Activated T-helper 1 cell treated with anti-CD3 and anti-CD28 coated beads, Interleukin-12 subunit alpha, Interleukin-12 subunit beta, Interleukin-2, Interleukin-4 antibody, amounts not matched to agents 30 ng/mL and 10 ng/mL and 1 ng/mL, durations not matched to agents 14 hours and 24 hours and 36 hours (primary cell): ENCODE results near the gene GNL2. TPM values are rescaled to one million over a fixed set of nuclear protein-coding genes. Genes with fewer than 3 reads are reported as not detected.
"Not testable (repeated sequence)": the region's sequence is repeated elsewhere in the genome, so short reads cannot be mapped to it uniquely, and the experiment has no call there.

ENCODE experiments used
- DNase-seq: peaks from one replicate; pipeline ENCODE4 v3.0.0; 2021; ENCODE audit warnings: low spot score
- H3K27ac Mint-ChIP-seq: one replicate; pipeline ENCODE4 v1.8.0; 2021; ENCODE audit warnings: mild to moderate bottlenecking, mixed read lengths
- H3K27me3 Mint-ChIP-seq: one replicate; pipeline ENCODE4 v1.8.0; 2022; ENCODE audit warnings: mild to moderate bottlenecking, moderate library complexity, mixed read lengths; ENCODE audit not compliant: insufficient read depth
- H3K36me3 Mint-ChIP-seq: one replicate; pipeline ENCODE4 v1.8.0; 2021; ENCODE audit warnings: low read depth, mixed read lengths
- H3K4me1 Mint-ChIP-seq: one replicate; pipeline ENCODE4 v1.8.0; 2021; ENCODE audit warnings: low read depth, mixed read lengths
- H3K4me3 Mint-ChIP-seq: one replicate; pipeline ENCODE4 v1.8.0; 2021; ENCODE audit warnings: mild to moderate bottlenecking, moderate library complexity, mixed read lengths
- H3K9me3 Mint-ChIP-seq: one replicate; pipeline ENCODE4 v1.8.0; 2021; ENCODE audit warnings: mixed read lengths
- intact Hi-C: fragments of 100-400 bp; cut with micrococcal nuclease; formaldehyde crosslinking; loops from one replicate; pipeline ENCODE4 v1.15.1; 2024
- total RNA-seq: library from RNA; stranded (reverse); gene quantifications from 2 replicates; pipeline ENCODE4 v1.2.3, GENCODE V29; 2022

GNL2 gene
- total RNA-seq, 1 donor from 2014 or later = 108 TPM

- Mint-ChIP-seq H3K27ac (no peak overlapping the region), H3K4me1 (peaks cover 9% of the 10 kb centered on the region), H3K9me3 (no peaks in the 10 kb centered on the region), H3K36me3 (peaks cover 34% of the 10 kb centered on the region), H3K4me3 (no peak overlapping the region), H3K27me3 (no peaks in the 10 kb centered on the region)
- DNase-seq = no peak
- intact Hi-C loops = no loop called here
Observed at GRCh38 chr1:37544530-37544929, 51.2 kb downstream of the GNL2 start.

- Mint-ChIP-seq H3K36me3 (peaks cover 44% of the 10 kb centered on the region), H3K4me1 (peaks cover 8% of the 10 kb centered on the region), H3K9me3 (no peaks in the 10 kb centered on the region), H3K27me3 (no peaks in the 10 kb centered on the region), H3K27ac (no peak overlapping the region), H3K4me3 (no peak overlapping the region)
- DNase-seq = no peak
- intact Hi-C loops = no loop called here
Observed at GRCh38 chr1:37540036-37540785, 55.5 kb downstream of the GNL2 start.

- intact Hi-C loops, DNase-seq, H3K27ac Mint-ChIP-seq, H3K9me3 Mint-ChIP-seq, H3K27me3 Mint-ChIP-seq, H3K4me3 Mint-ChIP-seq: not testable (repeated sequence)
- Mint-ChIP-seq H3K36me3 (peaks cover 37% of the 10 kb centered on the region), H3K4me1 (peaks cover 14% of the 10 kb centered on the region)
Observed at GRCh38 chr1:37539154-37539553, 56.6 kb downstream of the GNL2 start.

GRCh38 chr1:37537378-37537777 is 58.4 kb downstream of the GNL2 start:
- intact Hi-C loops = no loop called here
- H3K4me3 Mint-ChIP-seq = no peak overlapping the region
- H3K4me1 Mint-ChIP-seq = peaks cover 14% of the 10 kb centered on the region
- peak overlapping the region; percentile 7 for H3K27ac Mint-ChIP-seq
- no peaks in the 10 kb centered on the region for H3K27me3 Mint-ChIP-seq
- no peak for DNase-seq
- no peaks in the 10 kb centered on the region for H3K9me3 Mint-ChIP-seq
- peaks cover 37% of the 10 kb centered on the region for H3K36me3 Mint-ChIP-seq

- H3K9me3 Mint-ChIP-seq = no peaks in the 10 kb centered on the region
- intact Hi-C loops = no loop called here
- no peak overlapping the region for H3K4me3 Mint-ChIP-seq
- H3K27ac Mint-ChIP-seq = no peak overlapping the region
- peaks cover 14% of the 10 kb centered on the region for H3K4me1 Mint-ChIP-seq
- peaks cover 22% of the 10 kb centered on the region for H3K36me3 Mint-ChIP-seq
- H3K27me3 Mint-ChIP-seq = peaks cover 1% of the 10 kb centered on the region
- no peak for DNase-seq
Observed at GRCh38 chr1:37533317-37534093, 62.2 kb downstream of the GNL2 start.

GRCh38 chr1:37532418-37533156 is 63.1 kb downstream of the GNL2 start:
- Mint-ChIP-seq H3K36me3 (peaks cover 18% of the 10 kb centered on the region), H3K4me1 (peaks cover 11% of the 10 kb centered on the region)
- H3K27ac Mint-ChIP-seq, H3K4me3 Mint-ChIP-seq, H3K9me3 Mint-ChIP-seq, intact Hi-C loops, DNase-seq, H3K27me3 Mint-ChIP-seq: not testable (repeated sequence)

- H3K4me1 Mint-ChIP-seq, H3K9me3 Mint-ChIP-seq, H3K27me3 Mint-ChIP-seq, intact Hi-C loops, H3K27ac Mint-ChIP-seq, DNase-seq, H3K36me3 Mint-ChIP-seq, H3K4me3 Mint-ChIP-seq: not testable (repeated sequence)
Observed at GRCh38 chr1:37529888-37530287, 65.8 kb downstream of the GNL2 start.

- intact Hi-C loops = loop anchor here (10.0 kb wide), 1 partner anchor 285 kb away; the partner anchor contains the start of genes C1orf122 and YRDC
- Mint-ChIP-seq H3K9me3 (no peaks in the 10 kb centered on the region), H3K4me1 (peaks cover 25% of the 10 kb centered on the region), H3K4me3 (peak overlapping the region; percentile 81), H3K36me3 (peaks cover 2% of the 10 kb centered on the region), H3K27ac (peak overlapping the region; percentile 47), H3K27me3 (no peaks in the 10 kb centered on the region)
- no peak for DNase-seq
Observed at GRCh38 chr1:37519613-37520012, 76.1 kb downstream of the GNL2 start.

- intact Hi-C loops = loop anchor here (10.0 kb wide), 1 partner anchor 286 kb away; the partner anchor contains the start of genes C1orf122 and YRDC
- Mint-ChIP-seq H3K27ac (peak overlapping the region; percentile 47), H3K4me3 (peak overlapping the region; percentile 81), H3K4me1 (peaks cover 27% of the 10 kb centered on the region)
- not testable (repeated sequence) for H3K27me3 Mint-ChIP-seq, H3K9me3 Mint-ChIP-seq, H3K36me3 Mint-ChIP-seq
- DNase-seq = peak; percentile 1
Observed at GRCh38 chr1:37518929-37519328, 76.8 kb downstream of the GNL2 start.

GRCh38 chr1:37518241-37518640 is 77.5 kb downstream of the GNL2 start:
- intact Hi-C loops = loop anchor here (10.0 kb wide), 1 partner anchor 287 kb away; the partner anchor contains the start of genes C1orf122 and YRDC

GRCh38 chr1:37517569-37517968 is 78.2 kb downstream of the GNL2 start:
- Mint-ChIP-seq H3K27ac (no peak overlapping the region), H3K4me1 (peaks cover 41% of the 10 kb centered on the region)
- intact Hi-C loops = loop anchor here (10.0 kb wide), 1 partner anchor 287 kb away; the partner anchor contains the start of genes C1orf122 and YRDC

More at GRCh38 chr1:37518241-37518640, 77.5 kb downstream of the GNL2 start:
- not testable (repeated sequence) for H3K27me3 Mint-ChIP-seq, H3K9me3 Mint-ChIP-seq, H3K27ac Mint-ChIP-seq, H3K4me3 Mint-ChIP-seq, DNase-seq, H3K36me3 Mint-ChIP-seq
- H3K4me1 Mint-ChIP-seq = peaks cover 34% of the 10 kb centered on the region

More at GRCh38 chr1:37517569-37517968, 78.2 kb downstream of the GNL2 start:
- no peaks in the 10 kb centered on the region for H3K27me3 Mint-ChIP-seq
- no peaks in the 10 kb centered on the region for H3K9me3 Mint-ChIP-seq
- peaks cover 5% of the 10 kb centered on the region for H3K36me3 Mint-ChIP-seq
- no peak overlapping the region for H3K4me3 Mint-ChIP-seq
- no peak for DNase-seq
